Lung microvascular endothelial cell (primary cell): ENCODE data around the gene ELOVL2. TPM values are rescaled to one million over a fixed set of nuclear protein-coding genes. Genes with fewer than 3 reads are reported as not detected.
"Not testable (repeated sequence)": the region's sequence is repeated elsewhere in the genome, so short reads cannot be mapped to it uniquely, and the experiment has no call there.

ENCODE experiments used
- DNase-seq, 2 donors: peaks; one replicate each; pipeline versions ENCODE4 v3.0.0 to v3.0.0-alpha.2; 2010; ENCODE audit warnings: low read depth in 2 of 2
- total RNA-seq: library from RNA; depleted of rRNA; stranded (reverse); fragments of >200 nt; gene quantifications from 2 replicates; pipeline ENCODE4 v1.2.1, GENCODE V29; 2014

ELOVL2 gene
- not detected in 2 replicates for total RNA-seq

- DNase-seq: peak; percentile 42 to 68
These were observed at the start of gene ELOVL2 for GRCh38 chr6:11043961-11044711. TSS of gene ELOVL2 (minus strand) at chr6:11044305. CDS start at chr6:11044230, 75 bp downstream.

GRCh38 chr6:11093376-11093625 is 49.2 kb upstream of the ELOVL2 start:
- no peak for DNase-seq

- peak in 1 of 2 donors; percentile 41 for DNase-seq
These were observed 48.7 kb upstream of the ELOVL2 start for GRCh38 chr6:11092668-11093375.

GRCh38 chr6:11091141-11091540 is 47.0 kb upstream of the ELOVL2 start:
- not testable (repeated sequence) for DNase-seq

- DNase-seq: no peak
These were observed 45.6 kb upstream of the ELOVL2 start for GRCh38 chr6:11089695-11090094.

- not testable (repeated sequence) for DNase-seq
These were observed 43.2 kb upstream of the ELOVL2 start for GRCh38 chr6:11087141-11087812.

- DNase-seq: no peak
These were observed 41.8 kb upstream of the ELOVL2 start for GRCh38 chr6:11085758-11086435.

- no peak for DNase-seq
These were observed 39.9 kb upstream of the ELOVL2 start for GRCh38 chr6:11083956-11084355.

- no peak for DNase-seq
These were observed 39.4 kb upstream of the ELOVL2 start for GRCh38 chr6:11083491-11083890.

- DNase-seq: no peak
These were observed 36.2 kb upstream of the ELOVL2 start for GRCh38 chr6:11080296-11080695.

GRCh38 chr6:11078266-11078665 is 34.2 kb upstream of the ELOVL2 start:
- DNase-seq: no peak

GRCh38 chr6:11076540-11076939 is 32.4 kb upstream of the ELOVL2 start:
- no peak for DNase-seq

GRCh38 chr6:11072101-11072500 is 28.0 kb upstream of the ELOVL2 start:
- DNase-seq: no peak

- DNase-seq: no peak
These were observed 25.7 kb upstream of the ELOVL2 start for GRCh38 chr6:11069760-11070159.

GRCh38 chr6:11067348-11067747 is 23.2 kb upstream of the ELOVL2 start:
- no peak for DNase-seq

- DNase-seq: no peak
These were observed 22.6 kb upstream of the ELOVL2 start for GRCh38 chr6:11066505-11067347.

- no peak for DNase-seq
These were observed 21.5 kb upstream of the ELOVL2 start for GRCh38 chr6:11065436-11066202.

- DNase-seq: no peak
These were observed 20.7 kb upstream of the ELOVL2 start for GRCh38 chr6:11064836-11065235.

GRCh38 chr6:11062715-11063114 is 18.6 kb upstream of the ELOVL2 start:
- no peak for DNase-seq

- no peak for DNase-seq
These were observed 18.0 kb upstream of the ELOVL2 start for GRCh38 chr6:11062083-11062482.
